ENCODE measurements around the gene NDFIP1. TPM values are rescaled to one million over a fixed set of nuclear protein-coding genes. Genes with fewer than 3 reads are reported as not detected.

Gene NDFIP1
- total RNA-seq, 3 donors from 2014 or later: 45.7 to 53.2 (median 49.4) TPM

DNA sequence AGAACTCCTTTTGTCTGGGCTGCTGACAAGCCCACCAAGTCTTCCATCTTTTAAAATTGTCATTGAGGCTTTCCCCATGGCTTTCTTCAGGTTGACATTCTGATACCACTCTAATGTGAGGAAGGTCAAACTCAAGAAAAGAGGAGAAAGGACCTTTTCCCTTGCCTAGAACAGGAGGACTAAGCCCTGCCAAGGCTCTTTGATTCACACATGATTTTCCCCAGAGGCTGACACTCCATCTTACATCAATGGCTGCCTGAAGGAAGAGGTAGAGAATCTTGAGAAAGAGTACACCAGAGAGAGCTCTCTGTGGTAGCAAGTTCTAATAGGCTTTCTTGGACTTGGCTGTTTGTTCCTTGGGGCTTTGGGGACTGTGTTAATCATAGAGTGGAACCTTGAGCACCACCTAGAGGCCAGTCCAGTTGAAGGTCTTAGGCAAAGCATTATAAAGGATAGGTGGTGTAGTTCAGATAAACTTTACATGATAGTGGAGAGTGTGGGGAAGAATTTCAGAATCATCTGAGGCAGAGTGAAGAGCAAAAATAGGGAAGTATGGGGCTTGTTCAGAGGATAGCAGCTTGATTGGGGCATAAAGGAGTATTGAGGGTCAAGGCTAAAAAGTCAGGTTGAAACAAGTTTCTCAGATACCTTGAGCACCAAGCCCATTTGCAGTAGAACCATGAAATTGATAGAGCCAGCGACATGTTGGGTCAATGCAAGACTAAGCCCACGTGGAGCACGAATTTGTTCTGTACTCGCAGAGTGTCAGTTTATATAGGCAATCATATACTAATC lies 36.7 kb downstream of the NDFIP1 start:
- TF ChIP-seq, protein P1, sequence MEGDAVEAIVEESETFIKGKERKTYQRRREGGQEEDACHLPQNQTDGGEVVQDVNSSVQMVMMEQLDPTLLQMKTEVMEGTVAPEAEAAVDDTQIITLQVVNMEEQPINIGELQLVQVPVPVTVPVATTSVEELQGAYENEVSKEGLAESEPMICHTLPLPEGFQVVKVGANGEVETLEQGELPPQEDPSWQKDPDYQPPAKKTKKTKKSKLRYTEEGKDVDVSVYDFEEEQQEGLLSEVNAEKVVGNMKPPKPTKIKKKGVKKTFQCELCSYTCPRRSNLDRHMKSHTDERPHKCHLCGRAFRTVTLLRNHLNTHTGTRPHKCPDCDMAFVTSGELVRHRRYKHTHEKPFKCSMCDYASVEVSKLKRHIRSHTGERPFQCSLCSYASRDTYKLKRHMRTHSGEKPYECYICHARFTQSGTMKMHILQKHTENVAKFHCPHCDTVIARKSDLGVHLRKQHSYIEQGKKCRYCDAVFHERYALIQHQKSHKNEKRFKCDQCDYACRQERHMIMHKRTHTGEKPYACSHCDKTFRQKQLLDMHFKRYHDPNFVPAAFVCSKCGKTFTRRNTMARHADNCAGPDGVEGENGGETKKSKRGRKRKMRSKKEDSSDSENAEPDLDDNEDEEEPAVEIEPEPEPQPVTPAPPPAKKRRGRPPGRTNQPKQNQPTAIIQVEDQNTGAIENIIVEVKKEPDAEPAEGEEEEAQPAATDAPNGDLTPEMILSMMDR (IDR thresholded peaks at IDR 0.05): no peak
- no peaks in the 10 kb centered on the region for H3K36me3 ChIP-seq (ENCODE audit: low read depth)
- H3K4me1 ChIP-seq (ENCODE audit: low read depth): no peaks in the 10 kb centered on the region
- no peak overlapping the region for H3K4me3 ChIP-seq
- DNase-seq (peak in 1 of 3 donors; percentile 90), ATAC-seq (peak; percentile 88)
- intact Hi-C loops (cut with DNase I, micrococcal nuclease): loop anchor here in 1 of 2 donors (2.0 kb wide), 1 partner anchor 35 kb away; no protein-coding TSS in a partner anchor
- H3K9me3 ChIP-seq: no peaks in the 10 kb centered on the region

DNA sequence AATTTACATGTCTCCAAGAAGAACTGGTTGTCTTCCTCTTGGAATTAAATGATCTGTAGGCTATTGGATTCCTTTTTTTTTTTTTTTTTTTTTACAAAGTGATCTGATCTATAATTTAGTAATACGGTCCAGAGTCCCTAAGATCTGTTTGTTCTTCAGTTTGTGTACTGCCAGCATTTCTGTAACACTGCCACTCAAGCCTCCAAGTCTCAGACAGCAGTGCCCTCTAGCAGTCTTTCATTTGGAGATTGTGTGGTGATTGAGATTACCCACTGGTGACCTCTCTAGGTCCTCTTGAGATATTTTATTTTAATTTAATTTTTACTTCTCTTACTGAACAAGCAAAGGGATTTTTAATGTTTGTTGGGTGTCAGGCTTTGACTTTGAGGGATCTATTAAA lies 40.8 kb downstream of the NDFIP1 start:
- ATAC-seq (no peak), DNase-seq (no peak)
- no peaks in the 10 kb centered on the region for H3K4me1 ChIP-seq (ENCODE audit: low read depth)
- no peaks in the 10 kb centered on the region for H3K9me3 ChIP-seq
- no peak overlapping the region for H3K4me3 ChIP-seq
- H3K36me3 ChIP-seq (ENCODE audit: low read depth): no peaks in the 10 kb centered on the region
- TF ChIP-seq, protein P1 (IDR thresholded peaks at IDR 0.05): no peak
- intact Hi-C loops (cut with DNase I, micrococcal nuclease): no loop called here

DNA sequence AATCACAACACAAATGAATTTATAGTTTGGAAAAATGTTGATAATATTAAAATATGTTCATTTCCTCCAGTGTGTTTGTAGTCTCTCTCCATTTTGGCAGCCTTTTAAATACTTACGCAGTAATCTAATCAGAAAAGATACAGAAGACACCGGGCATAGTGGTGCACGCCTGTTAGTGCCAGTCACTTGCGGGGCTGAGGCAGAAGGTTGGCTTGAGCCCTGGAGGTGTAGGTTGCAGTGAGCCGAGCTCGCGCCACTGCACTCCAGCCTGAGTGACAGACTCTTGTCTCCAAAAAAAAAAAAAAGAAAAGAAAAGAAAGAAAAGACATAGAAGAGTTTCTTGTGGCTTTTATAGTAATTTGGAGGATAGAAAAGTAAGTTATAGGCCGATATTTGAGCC lies 41.9 kb downstream of the NDFIP1 start:
- Histone ChIP-seq H3K4me3 (no peak overlapping the region), H3K9me3 (no peaks in the 10 kb centered on the region), H3K36me3 (ENCODE audit: low read depth) (no peaks in the 10 kb centered on the region), H3K4me1 (ENCODE audit: low read depth) (no peaks in the 10 kb centered on the region)
- ATAC-seq: no peak
- intact Hi-C loops (cut with DNase I, micrococcal nuclease): loop anchor here in 1 of 2 donors (5.0 kb wide), 1 partner anchor 397 kb away; no protein-coding TSS in a partner anchor
- TF ChIP-seq, protein P1 (IDR thresholded peaks at IDR 0.05): no peak
- DNase-seq: no peak

DNA sequence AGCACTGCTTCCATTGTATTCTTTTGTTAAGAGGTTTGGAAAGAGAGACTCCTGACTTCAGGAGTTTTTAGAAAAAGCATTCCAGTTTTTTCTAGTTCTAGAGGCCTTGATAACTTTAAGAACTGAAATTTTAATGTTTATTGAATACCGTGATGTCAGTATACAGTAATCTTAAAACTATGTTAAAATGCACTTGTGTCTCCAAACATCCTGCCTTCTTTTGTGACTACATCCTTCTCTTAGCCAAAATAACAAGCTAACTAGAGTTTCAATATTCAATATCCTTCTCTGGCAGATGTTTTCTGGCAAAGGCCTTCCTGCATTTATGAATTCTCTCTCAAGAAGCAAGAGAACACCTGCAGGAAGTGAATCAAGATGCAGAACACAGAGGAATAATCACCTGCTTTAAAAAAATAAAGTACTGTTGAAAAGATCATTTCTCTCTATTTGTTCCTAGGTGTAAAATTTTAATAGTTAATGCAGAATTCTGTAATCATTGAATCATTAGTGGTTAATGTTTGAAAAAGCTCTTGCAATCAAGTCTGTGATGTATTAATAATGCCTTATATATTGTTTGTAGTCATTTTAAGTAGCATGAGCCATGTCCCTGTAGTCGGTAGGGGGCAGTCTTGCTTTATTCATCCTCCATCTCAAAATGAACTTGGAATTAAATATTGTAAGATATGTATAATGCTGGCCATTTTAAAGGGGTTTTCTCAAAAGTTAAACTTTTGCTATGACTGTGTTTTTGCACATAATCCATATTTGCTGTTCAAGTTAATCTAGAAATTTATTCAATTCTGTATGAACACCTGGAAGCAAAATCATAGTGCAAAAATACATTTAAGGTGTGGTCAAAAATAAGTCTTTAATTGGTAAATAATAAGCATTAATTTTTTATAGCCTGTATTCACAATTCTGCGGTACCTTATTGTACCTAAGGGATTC lies 43.1 kb downstream of the NDFIP1 start:
- ATAC-seq (peak; percentile 69), DNase-seq (peak in 1 of 3 donors; percentile 86)
- Histone ChIP-seq H3K4me1 (ENCODE audit: low read depth) (no peaks in the 10 kb centered on the region), H3K4me3 (no peak overlapping the region), H3K9me3 (no peaks in the 10 kb centered on the region), H3K36me3 (ENCODE audit: low read depth) (no peaks in the 10 kb centered on the region)
- TF ChIP-seq, protein P1 (IDR thresholded peaks at IDR 0.05): peak; percentile 52
- intact Hi-C loops (cut with DNase I, micrococcal nuclease): loop anchor here (2.0 to 5.0 kb wide), 2 partner anchors 396 to 397 kb away; no protein-coding TSS in a partner anchor

DNA sequence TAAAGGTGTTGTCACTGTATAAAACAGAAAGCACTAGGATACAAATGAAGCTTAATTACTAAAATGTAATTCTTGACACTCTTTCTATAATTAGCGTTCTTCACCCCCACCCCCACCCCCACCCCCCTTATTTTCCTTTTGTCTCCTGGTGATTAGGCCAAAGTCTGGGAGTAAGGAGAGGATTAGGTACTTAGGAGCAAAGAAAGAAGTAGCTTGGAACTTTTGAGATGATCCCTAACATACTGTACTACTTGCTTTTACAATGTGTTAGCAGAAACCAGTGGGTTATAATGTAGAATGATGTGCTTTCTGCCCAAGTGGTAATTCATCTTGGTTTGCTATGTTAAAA lies 43.8 kb downstream of the NDFIP1 start:
- intact Hi-C loops (cut with DNase I, micrococcal nuclease): loop anchor here (2.0 to 5.0 kb wide), 2 partner anchors 395 to 396 kb away; no protein-coding TSS in a partner anchor
- Histone ChIP-seq H3K4me1 (ENCODE audit: low read depth) (no peaks in the 10 kb centered on the region), H3K4me3 (no peak overlapping the region), H3K9me3 (no peaks in the 10 kb centered on the region), H3K36me3 (ENCODE audit: low read depth) (no peaks in the 10 kb centered on the region)
- DNase-seq (no peak), ATAC-seq (no peak)
- TF ChIP-seq, protein P1 (IDR thresholded peaks at IDR 0.05): no peak

Measured in mucosa of descending colon (tissue), 3 donors.